ENCODE results near the gene PTPN14.

GRCh38 chr1:214588963-214589597, 37.7 kb upstream of the PTPN14 start:
- TF ChIP-seq CTCF (IDR thresholded peaks at IDR 0.05 in 2 of 3, conservative IDR thresholded peaks at IDR 0.05 in 1 of 3; ENCODE audit: borderline replicate concordance in 1 of 3, insufficient read depth in 1 of 3, low read depth in 2 of 3, low read length in 2 of 3) (no peak), POLR2AphosphoS5 (IDR thresholded peaks at IDR 0.05; ENCODE audit: low read depth, low read length) (no peak), ZNF274 (IDR thresholded peaks at IDR 0.05; ENCODE audit: low read depth, low read length) (no peak), SP1 (IDR thresholded peaks at IDR 0.05; ENCODE audit: low read depth) (no peak), REST (IDR thresholded peaks at IDR 0.05; ENCODE audit: low read depth) (no peak), SIN3A (IDR thresholded peaks at IDR 0.05; ENCODE audit: low read depth) (no peak), POLR2A (IDR thresholded peaks at IDR 0.05; ENCODE audit: borderline replicate concordance, extremely low read depth, insufficient read depth, insufficient read length) (no peak), EZH2phosphoT487 (IDR thresholded peaks at IDR 0.05; ENCODE audit: borderline replicate concordance) (no peak), EGR1 (IDR thresholded peaks at IDR 0.05; ENCODE audit: low read depth) (no peak), RAD21 (IDR thresholded peaks at IDR 0.05; ENCODE audit: low read depth) (no peak), EZH2 (IDR thresholded peaks at IDR 0.05) (no peak)
- TF ChIP-seq, protein P1, sequence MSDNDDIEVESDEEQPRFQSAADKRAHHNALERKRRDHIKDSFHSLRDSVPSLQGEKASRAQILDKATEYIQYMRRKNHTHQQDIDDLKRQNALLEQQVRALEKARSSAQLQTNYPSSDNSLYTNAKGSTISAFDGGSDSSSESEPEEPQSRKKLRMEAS (IDR thresholded peaks at IDR 0.05): no peak
